ENCODE data around the gene DIO1. TPM values are rescaled to one million over a fixed set of nuclear protein-coding genes. Genes with fewer than 3 reads are reported as not detected.

DIO1 gene
- total and polyA plus RNA-seq, 2 of the 8 experiments (the other 6 are each of a cell fraction or from before 2014, with no cell fraction given) = 0.14 TPM; not detected in 1

DNA sequence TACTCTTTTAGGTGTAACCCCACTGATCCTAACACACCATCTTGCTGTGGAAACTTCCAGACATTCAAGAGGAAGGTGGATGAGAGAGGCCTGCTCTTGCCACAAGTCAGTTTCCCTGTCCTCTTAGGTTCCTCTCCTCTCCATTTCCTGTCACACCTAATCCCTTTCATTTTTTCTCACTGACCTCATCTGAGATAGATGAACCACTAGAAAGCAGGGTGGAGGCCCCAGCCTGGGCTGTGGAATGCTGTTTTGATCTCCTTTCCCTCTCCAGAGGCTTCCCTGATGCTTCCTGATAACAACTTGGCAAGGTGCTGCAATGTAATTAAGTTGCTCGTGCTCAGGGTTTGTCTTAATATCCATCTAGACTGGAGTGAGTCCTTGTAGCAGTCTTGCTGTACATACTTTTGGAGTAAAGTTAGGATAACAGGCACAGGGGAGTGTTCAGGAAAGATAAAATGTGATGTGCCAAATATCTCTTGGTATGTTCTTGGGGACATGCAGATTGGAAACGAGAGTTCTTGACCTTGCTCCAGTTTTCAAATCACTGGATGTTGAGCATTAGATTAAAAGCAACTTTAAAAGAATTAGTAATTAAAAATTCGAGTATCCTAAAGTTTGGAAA, 63.3 kb downstream of the DIO1 start:
- H2BK15ac ChIP-seq (ENCODE audit: low read length) = no peak overlapping the region
- H3K79me2 ChIP-seq (ENCODE audit: control insufficient read depth in 1 of 2, insufficient read depth in 2 of 2, low read length in 2 of 2) = 0 out of 4 replicates have a peak, but pooled peaks cover 0 to 3% of the 10 kb centered on the region in 2 experiments
- H3K4ac ChIP-seq (replicated peaks; ENCODE audit: insufficient read length, low read depth, low read length) = no peak overlapping the region
- H3K56ac ChIP-seq (replicated peaks; ENCODE audit: insufficient read length, low read depth, low read length) = no peak overlapping the region
- H2BK20ac ChIP-seq (ENCODE audit: low read length) = no peak overlapping the region
- H2BK120ac ChIP-seq (replicated peaks; ENCODE audit: low read depth, low read length) = no peak overlapping the region
- no peak overlapping the region for H3K18ac ChIP-seq (ENCODE audit: extremely low read depth, low read length)
- H3K27ac ChIP-seq (ENCODE audit: low read depth, low read length) = no peak overlapping the region
- CTCF ChIA-PET (ENCODE audit: partially characterized antibody) = interaction anchor here (1.2 to 7.2 kb wide), 7 partner anchors 8 to 96 kb away, joined by 3 to 114 read pairs (median 11); no protein-coding TSS in a partner anchor
- no peaks in the 10 kb centered on the region for H4K20me1 ChIP-seq (replicated peaks in 1 of 2; ENCODE audit: control insufficient read depth in 1 of 2, insufficient read depth in 2 of 2, low read length in 2 of 2)
- H4K5ac ChIP-seq (ENCODE audit: insufficient read length, low read depth, low read length) = no peak overlapping the region
- no peak overlapping the region for H3K23ac ChIP-seq (ENCODE audit: insufficient read length)
- H4K91ac ChIP-seq (replicated peaks; ENCODE audit: insufficient read length, low read length) = no peak overlapping the region
- 87% methylated on average over 3 of the region's 3 CpGs; no CpG with 5 or more reads in 1 of the 2 experiments for WGBS, 2 experiments (ENCODE audit: extremely low coverage in 1 of 2, insufficient coverage in 1 of 2, insufficient read length in 1 of 2, insufficient replicate concordance in 2 of 2, low coverage in 1 of 2, low lambda C conversion rate in 2 of 2, missing lambda C conversion rate in 1 of 2)
- H3K23me2 ChIP-seq (ENCODE audit: low read depth, low read length) = no peaks in the 10 kb centered on the region
- no peak overlapping the region for H2AFZ ChIP-seq (ENCODE audit: low read length)
- no peak overlapping the region for H3K4me2 ChIP-seq (ENCODE audit: insufficient read depth in 1 of 2, low read depth in 2 of 2, low read length in 2 of 2)
- no peak overlapping the region for H2BK12ac ChIP-seq (ENCODE audit: low read depth, low read length)
- H2AK5ac ChIP-seq (ENCODE audit: low read depth, low read length) = no peak overlapping the region
- no peak overlapping the region for H3K14ac ChIP-seq (ENCODE audit: insufficient read length)
- no peak overlapping the region for H3K9ac ChIP-seq (replicated peaks in 1 of 4; ENCODE audit: extremely low read depth in 1 of 4, low read depth in 3 of 4, low read length in 3 of 4)
- H2BK5ac ChIP-seq (ENCODE audit: low read depth, low read length) = no peak overlapping the region
- H3K27me3 ChIP-seq (replicated peaks in 1 of 4; ENCODE audit: control insufficient read depth in 3 of 4, extremely low read depth in 1 of 4, insufficient read depth in 3 of 4, low read length in 3 of 4) = no peaks in the 10 kb centered on the region
- DNase-seq (ENCODE audit: low read depth in 1 of 2, low spot score in 2 of 2) (no peak), FAIRE-seq (no peak)
- POLR2A ChIA-PET (ENCODE audit: partially characterized antibody) = interaction anchor here (0.6 to 1.7 kb wide), 3 partner anchors 9 to 44 kb away, joined by 3 to 5 read pairs (median 4); partner anchors contain the start of gene IFT25
- peaks cover 0 to 10% (median 0%) of the 10 kb centered on the region in 4 experiments; a peak in 2 of 7 replicates for H3K4me1 ChIP-seq (replicated peaks in 1 of 4; ENCODE audit: control insufficient read depth in 3 of 4, insufficient read depth in 4 of 4, low read length in 3 of 4)
- TF ChIP-seq BRCA1 (IDR thresholded peaks at IDR 0.05; ENCODE audit: low read depth, low read length) = no peak
- no peak for TF ChIP-seq PHF8 (conservative IDR thresholded peaks at IDR 0.05; ENCODE audit: low read depth, low read length)
- TF ChIP-seq POLR2AphosphoS5 (IDR thresholded peaks at IDR 0.05; ENCODE audit: low read depth, low read length) = no peak
- no peak for TF ChIP-seq KDM5A (IDR thresholded peaks at IDR 0.05; ENCODE audit: low read length)
- TF ChIP-seq GTF2F1 (IDR thresholded peaks at IDR 0.05; ENCODE audit: borderline replicate concordance, low read depth, low read length) = no peak
- no peak for TF ChIP-seq SIRT6 (IDR thresholded peaks at IDR 0.05; ENCODE audit: low read length)
- no peak for TF ChIP-seq RBBP5 (IDR thresholded peaks at IDR 0.05; ENCODE audit: borderline replicate concordance, low read depth, low read length)
- no peak for TF ChIP-seq EZH2 (IDR thresholded peaks at IDR 0.05; ENCODE audit: low read depth, low read length, severe bottlenecking)
- TF ChIP-seq SIN3A (conservative IDR thresholded peaks at IDR 0.05 in 1 of 2, IDR thresholded peaks at IDR 0.05 in 1 of 2; ENCODE audit: low read depth in 1 of 2, low read length in 2 of 2) = no peak
- no peak for TF ChIP-seq HDAC2 (IDR thresholded peaks at IDR 0.05; ENCODE audit: borderline replicate concordance in 1 of 2, low read depth in 2 of 2, low read length in 2 of 2)
- peaks cover 11 to 58% (median 24%) of the 10 kb centered on the region in 4 experiments for H3K36me3 ChIP-seq (ENCODE audit: control insufficient read depth in 2 of 4, insufficient read depth in 4 of 4, low read length in 3 of 4)
- no peaks in the 10 kb centered on the region for H3K9me3 ChIP-seq (ENCODE audit: insufficient read depth in 2 of 2, low read depth in 1 of 2, low read length in 1 of 2)
- H4K8ac ChIP-seq (ENCODE audit: extremely low read depth, insufficient read depth, low read length) = no peak overlapping the region
- H3K79me1 ChIP-seq (ENCODE audit: low read depth, low read length) = no peaks in the 10 kb centered on the region
- no peak overlapping the region for H3K4me3 ChIP-seq (ENCODE audit: extremely low read depth in 1 of 4, insufficient read depth in 2 of 4, low read depth in 3 of 4, low read length in 4 of 4)

Measured in H1 (cell line).